ENCODE measurements around the gene ALG12. TPM values are rescaled to one million over a fixed set of nuclear protein-coding genes. Genes with fewer than 3 reads are reported as not detected.

ALG12 gene
- polyA plus RNA-seq, 1 of the 3 experiments (the other 2 are of a cell fraction) = 9.9 TPM

DNA sequence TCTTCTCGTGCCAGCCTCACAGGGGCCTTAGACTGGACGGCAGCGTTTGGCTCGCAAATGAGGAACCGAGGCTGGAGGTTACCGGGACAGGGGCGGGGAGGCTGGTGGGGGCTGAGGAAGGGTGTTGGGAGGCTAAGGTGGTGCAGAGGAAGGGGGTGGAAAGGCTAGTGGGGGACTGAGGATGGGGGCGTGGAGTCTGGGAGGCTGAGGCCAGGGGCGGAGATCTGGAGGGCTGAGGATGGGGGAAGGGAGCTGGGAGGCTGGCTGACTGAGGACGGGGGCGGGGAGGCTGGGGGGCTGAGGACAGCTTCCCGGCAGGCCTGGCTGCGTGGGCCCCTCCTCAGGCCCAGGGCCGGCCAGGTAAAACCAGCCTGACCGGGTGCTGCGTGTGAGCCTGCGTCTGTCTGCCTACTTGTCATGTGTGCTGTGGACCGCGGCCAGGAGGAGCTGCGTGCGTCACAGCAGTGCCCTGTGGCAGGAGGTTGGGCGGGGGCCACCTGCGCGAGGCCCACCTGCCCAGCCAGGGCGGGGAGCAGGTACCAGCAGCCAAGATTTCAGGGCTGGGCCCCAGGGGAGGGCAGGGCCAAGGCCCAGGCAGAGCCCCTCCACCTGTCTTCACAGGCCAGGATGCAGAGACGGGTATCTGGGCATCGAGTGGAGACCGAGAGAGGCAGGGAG lies 32.9 kb upstream of the ALG12 start:
- no peak overlapping the region for H3K27ac ChIP-seq (ENCODE audit: low read depth in 2 of 2, low read length in 1 of 2)
- no peaks in the 10 kb centered on the region for H3K9me2 ChIP-seq
- no peaks in the 10 kb centered on the region for H3K36me3 ChIP-seq (replicated peaks in 1 of 2; ENCODE audit: control insufficient read depth in 1 of 2, insufficient read depth in 2 of 2, low read length in 1 of 2)
- no peaks in the 10 kb centered on the region for H3K27me3 ChIP-seq (ENCODE audit: insufficient read depth)
- H3K4me1 ChIP-seq (ENCODE audit: control insufficient read depth in 1 of 2, insufficient read depth in 2 of 2, low read depth in 1 of 2, low read length in 1 of 2) = peaks cover 13 to 40% of the 10 kb centered on the region in 2 experiments; a peak in 3 of 4 replicates
- no peaks in the 10 kb centered on the region for H4K20me1 ChIP-seq (ENCODE audit: insufficient read depth)
- no peaks in the 10 kb centered on the region for H3K79me2 ChIP-seq (ENCODE audit: insufficient read depth)
- CTCF ChIA-PET = interaction anchor here (0.9 to 2.1 kb wide), 2 partner anchors 38 to 79 kb away, joined by 3 to 9 read pairs; no protein-coding TSS in a partner anchor
- H3F3A ChIP-seq (replicated peaks; ENCODE audit: insufficient read depth) = peaks cover 5% of the 10 kb centered on the region
- H3K9me3 ChIP-seq = no peaks in the 10 kb centered on the region
- TF ChIP-seq NRF1 (IDR thresholded peaks at IDR 0.05; ENCODE audit: low read depth, low read length) (no peak), POLR2AphosphoS5 (IDR thresholded peaks at IDR 0.05; ENCODE audit: low read depth, low read length) (no peak), EZH2phosphoT487 (IDR thresholded peaks at IDR 0.05; ENCODE audit: borderline replicate concordance, low read depth) (no peak), RCOR1 (IDR thresholded peaks at IDR 0.05; ENCODE audit: low read length) (no peak), FOXM1 (IDR thresholded peaks at IDR 0.05; ENCODE audit: low read depth) (no peak), TCF12 (IDR thresholded peaks at IDR 0.05) (no peak), CHD2 (IDR thresholded peaks at IDR 0.05; ENCODE audit: low read length, partially characterized antibody) (no peak)
- TF ChIP-seq, protein P1, sequence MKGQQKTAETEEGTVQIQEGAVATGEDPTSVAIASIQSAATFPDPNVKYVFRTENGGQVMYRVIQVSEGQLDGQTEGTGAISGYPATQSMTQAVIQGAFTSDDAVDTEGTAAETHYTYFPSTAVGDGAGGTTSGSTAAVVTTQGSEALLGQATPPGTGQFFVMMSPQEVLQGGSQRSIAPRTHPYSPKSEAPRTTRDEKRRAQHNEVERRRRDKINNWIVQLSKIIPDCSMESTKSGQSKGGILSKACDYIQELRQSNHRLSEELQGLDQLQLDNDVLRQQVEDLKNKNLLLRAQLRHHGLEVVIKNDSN (IDR thresholded peaks at IDR 0.05; ENCODE audit: borderline replicate concordance, low read depth) = no peak
- TF ChIP-seq, protein P2, sequence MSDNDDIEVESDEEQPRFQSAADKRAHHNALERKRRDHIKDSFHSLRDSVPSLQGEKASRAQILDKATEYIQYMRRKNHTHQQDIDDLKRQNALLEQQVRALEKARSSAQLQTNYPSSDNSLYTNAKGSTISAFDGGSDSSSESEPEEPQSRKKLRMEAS (IDR thresholded peaks at IDR 0.05; ENCODE audit: low read depth) = no peak
- no peak overlapping the region for H2AFZ ChIP-seq (ENCODE audit: low read depth)
- H3K4me2 ChIP-seq = no peak overlapping the region
- H3K4me3 ChIP-seq (ENCODE audit: low read depth in 2 of 2, low read length in 1 of 2) = no peak overlapping the region
- WGBS (ENCODE audit: low lambda C conversion rate) = 90% methylated on average over 13 of the region's 28 CpGs
- no peak for DNase-seq
- POLR2A ChIA-PET = no interaction called here
- H3K9ac ChIP-seq = no peak overlapping the region

DNA sequence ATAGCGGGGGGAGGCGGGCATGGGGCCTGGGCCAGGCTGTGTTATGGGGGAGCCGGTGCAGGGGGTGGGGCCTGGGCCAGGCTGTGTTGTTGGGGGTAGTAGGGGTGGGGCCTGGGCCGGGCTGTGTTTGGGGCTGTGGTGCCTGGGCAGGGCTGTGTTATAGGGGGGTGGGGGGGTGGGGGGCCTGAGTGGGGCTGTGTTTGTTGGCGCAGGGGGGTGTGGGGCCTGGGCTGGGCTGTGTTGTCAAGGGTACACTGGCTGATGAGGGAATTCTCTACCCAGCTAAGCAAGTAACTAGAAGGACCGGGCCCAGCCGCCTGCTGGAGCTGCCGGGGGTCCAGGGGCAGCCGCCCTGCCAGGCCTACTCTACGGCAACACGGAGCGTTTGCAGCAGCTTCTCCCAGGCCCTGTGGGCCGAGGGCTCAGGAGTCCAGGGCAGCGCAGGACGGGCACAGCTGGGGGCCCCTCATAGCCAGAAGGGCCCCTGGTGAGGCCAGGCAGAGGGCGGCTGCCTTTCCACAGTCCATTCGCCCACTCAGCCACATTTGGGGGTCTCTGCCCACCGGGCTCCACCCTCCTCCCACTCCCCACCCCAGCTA lies 32.3 kb upstream of the ALG12 start:
- DNase-seq = no peak
- Histone ChIP-seq H2AFZ (ENCODE audit: low read depth) (no peak overlapping the region), H3K79me2 (ENCODE audit: insufficient read depth) (no peaks in the 10 kb centered on the region), H3K9me3 (no peaks in the 10 kb centered on the region), H3K4me1 (ENCODE audit: control insufficient read depth in 1 of 2, insufficient read depth in 2 of 2, low read depth in 1 of 2, low read length in 1 of 2) (peaks cover 13 to 39% of the 10 kb centered on the region in 2 experiments), H3K27me3 (ENCODE audit: insufficient read depth) (no peaks in the 10 kb centered on the region), H3K9ac (no peak overlapping the region), H3K4me2 (no peak overlapping the region), H3K27ac (ENCODE audit: low read depth in 2 of 2, low read length in 1 of 2) (no peak overlapping the region), H3K9me2 (no peaks in the 10 kb centered on the region), H3K4me3 (ENCODE audit: low read depth in 2 of 2, low read length in 1 of 2) (no peak overlapping the region), H3F3A (replicated peaks; ENCODE audit: insufficient read depth) (peaks cover 5% of the 10 kb centered on the region), H4K20me1 (ENCODE audit: insufficient read depth) (no peaks in the 10 kb centered on the region), H3K36me3 (replicated peaks in 1 of 2; ENCODE audit: control insufficient read depth in 1 of 2, insufficient read depth in 2 of 2, low read length in 1 of 2) (no peaks in the 10 kb centered on the region)
- ChIA-PET POLR2A (no interaction called here), CTCF (no interaction called here)
- WGBS (ENCODE audit: low lambda C conversion rate) = 71% methylated on average over 6 of the region's 18 CpGs
- TF ChIP-seq, protein P3, sequence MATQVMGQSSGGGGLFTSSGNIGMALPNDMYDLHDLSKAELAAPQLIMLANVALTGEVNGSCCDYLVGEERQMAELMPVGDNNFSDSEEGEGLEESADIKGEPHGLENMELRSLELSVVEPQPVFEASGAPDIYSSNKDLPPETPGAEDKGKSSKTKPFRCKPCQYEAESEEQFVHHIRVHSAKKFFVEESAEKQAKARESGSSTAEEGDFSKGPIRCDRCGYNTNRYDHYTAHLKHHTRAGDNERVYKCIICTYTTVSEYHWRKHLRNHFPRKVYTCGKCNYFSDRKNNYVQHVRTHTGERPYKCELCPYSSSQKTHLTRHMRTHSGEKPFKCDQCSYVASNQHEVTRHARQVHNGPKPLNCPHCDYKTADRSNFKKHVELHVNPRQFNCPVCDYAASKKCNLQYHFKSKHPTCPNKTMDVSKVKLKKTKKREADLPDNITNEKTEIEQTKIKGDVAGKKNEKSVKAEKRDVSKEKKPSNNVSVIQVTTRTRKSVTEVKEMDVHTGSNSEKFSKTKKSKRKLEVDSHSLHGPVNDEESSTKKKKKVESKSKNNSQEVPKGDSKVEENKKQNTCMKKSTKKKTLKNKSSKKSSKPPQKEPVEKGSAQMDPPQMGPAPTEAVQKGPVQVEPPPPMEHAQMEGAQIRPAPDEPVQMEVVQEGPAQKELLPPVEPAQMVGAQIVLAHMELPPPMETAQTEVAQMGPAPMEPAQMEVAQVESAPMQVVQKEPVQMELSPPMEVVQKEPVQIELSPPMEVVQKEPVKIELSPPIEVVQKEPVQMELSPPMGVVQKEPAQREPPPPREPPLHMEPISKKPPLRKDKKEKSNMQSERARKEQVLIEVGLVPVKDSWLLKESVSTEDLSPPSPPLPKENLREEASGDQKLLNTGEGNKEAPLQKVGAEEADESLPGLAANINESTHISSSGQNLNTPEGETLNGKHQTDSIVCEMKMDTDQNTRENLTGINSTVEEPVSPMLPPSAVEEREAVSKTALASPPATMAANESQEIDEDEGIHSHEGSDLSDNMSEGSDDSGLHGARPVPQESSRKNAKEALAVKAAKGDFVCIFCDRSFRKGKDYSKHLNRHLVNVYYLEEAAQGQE (IDR thresholded peaks at IDR 0.05; ENCODE audit: low read depth, low read length) = no peak
- TF ChIP-seq RAD21 (IDR thresholded peaks at IDR 0.05; ENCODE audit: low read length) = no peak
- no peak for TF ChIP-seq RXRA (IDR thresholded peaks at IDR 0.05; ENCODE audit: borderline replicate concordance, low read depth)
- TF ChIP-seq EP300 (IDR thresholded peaks at IDR 0.05; ENCODE audit: borderline replicate concordance in 1 of 2, low read depth in 1 of 2, low read length in 1 of 2) = no peak
- TF ChIP-seq FOXJ3 (CRISPR knock-in tag; IDR thresholded peaks at IDR 0.05) = no peak
- TF ChIP-seq GABPA (IDR thresholded peaks at IDR 0.05; ENCODE audit: low read depth) = no peak
- TF ChIP-seq MEF2A (IDR thresholded peaks at IDR 0.05; ENCODE audit: borderline replicate concordance, low read depth) = no peak
- TF ChIP-seq, protein P4, sequence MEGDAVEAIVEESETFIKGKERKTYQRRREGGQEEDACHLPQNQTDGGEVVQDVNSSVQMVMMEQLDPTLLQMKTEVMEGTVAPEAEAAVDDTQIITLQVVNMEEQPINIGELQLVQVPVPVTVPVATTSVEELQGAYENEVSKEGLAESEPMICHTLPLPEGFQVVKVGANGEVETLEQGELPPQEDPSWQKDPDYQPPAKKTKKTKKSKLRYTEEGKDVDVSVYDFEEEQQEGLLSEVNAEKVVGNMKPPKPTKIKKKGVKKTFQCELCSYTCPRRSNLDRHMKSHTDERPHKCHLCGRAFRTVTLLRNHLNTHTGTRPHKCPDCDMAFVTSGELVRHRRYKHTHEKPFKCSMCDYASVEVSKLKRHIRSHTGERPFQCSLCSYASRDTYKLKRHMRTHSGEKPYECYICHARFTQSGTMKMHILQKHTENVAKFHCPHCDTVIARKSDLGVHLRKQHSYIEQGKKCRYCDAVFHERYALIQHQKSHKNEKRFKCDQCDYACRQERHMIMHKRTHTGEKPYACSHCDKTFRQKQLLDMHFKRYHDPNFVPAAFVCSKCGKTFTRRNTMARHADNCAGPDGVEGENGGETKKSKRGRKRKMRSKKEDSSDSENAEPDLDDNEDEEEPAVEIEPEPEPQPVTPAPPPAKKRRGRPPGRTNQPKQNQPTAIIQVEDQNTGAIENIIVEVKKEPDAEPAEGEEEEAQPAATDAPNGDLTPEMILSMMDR (IDR thresholded peaks at IDR 0.05) = no peak
- TF ChIP-seq, protein P1 (IDR thresholded peaks at IDR 0.05; ENCODE audit: borderline replicate concordance, low read depth) = no peak
- no peak for TF ChIP-seq RFX5 (IDR thresholded peaks at IDR 0.05; ENCODE audit: low read length)
- no peak for TF ChIP-seq FOXM1 (IDR thresholded peaks at IDR 0.05; ENCODE audit: low read depth)
- no peak for TF ChIP-seq FOSL2 (IDR thresholded peaks at IDR 0.05; ENCODE audit: borderline replicate concordance, low read depth)
